Measurements from ENCODE around the gene LDAF1. TPM values are rescaled to one million over a fixed set of nuclear protein-coding genes. Genes with fewer than 3 reads are reported as not detected.

Gene LDAF1
- total RNA-seq, 3 donors from 2014 or later = 34.3 to 66.6 (median 37.5) TPM

- intact Hi-C loops (cut with DNase I, micrococcal nuclease) = no loop called here
- ATAC-seq (peak; percentile 49), DNase-seq (peak in 1 of 3 donors; percentile 52)
- H3K4me3 ChIP-seq = no peak overlapping the region
- no peaks in the 10 kb centered on the region for H3K36me3 ChIP-seq (ENCODE audit: low read depth)
- TF ChIP-seq CTCF (IDR thresholded peaks at IDR 0.05) = no peak
- H3K4me1 ChIP-seq (ENCODE audit: low read depth) = peaks cover 10% of the 10 kb centered on the region
- no peaks in the 10 kb centered on the region for H3K9me3 ChIP-seq
These were observed 65.3 kb downstream of the LDAF1 start for GRCh38 chr16:21223787-21224186.

- Histone ChIP-seq H3K36me3 (ENCODE audit: low read depth) (no peaks in the 10 kb centered on the region), H3K9me3 (no peaks in the 10 kb centered on the region), H3K4me3 (no peak overlapping the region), H3K4me1 (ENCODE audit: low read depth) (peaks cover 10% of the 10 kb centered on the region)
- no peak for TF ChIP-seq CTCF (IDR thresholded peaks at IDR 0.05)
- ATAC-seq (no peak), DNase-seq (no peak)
- intact Hi-C loops (cut with DNase I, micrococcal nuclease) = no loop called here
These were observed 66.3 kb downstream of the LDAF1 start for GRCh38 chr16:21224800-21225199.

- H3K4me3 ChIP-seq = no peak overlapping the region
- H3K36me3 ChIP-seq (ENCODE audit: low read depth) = no peaks in the 10 kb centered on the region
- H3K4me1 ChIP-seq (ENCODE audit: low read depth) = peaks cover 5% of the 10 kb centered on the region
- intact Hi-C loops (cut with DNase I, micrococcal nuclease) = no loop called here
- H3K9me3 ChIP-seq = no peaks in the 10 kb centered on the region
- TF ChIP-seq CTCF (IDR thresholded peaks at IDR 0.05) = no peak
- DNase-seq (no peak), ATAC-seq (no peak)
These were observed 68.3 kb downstream of the LDAF1 start for GRCh38 chr16:21226749-21227148.

DNA sequence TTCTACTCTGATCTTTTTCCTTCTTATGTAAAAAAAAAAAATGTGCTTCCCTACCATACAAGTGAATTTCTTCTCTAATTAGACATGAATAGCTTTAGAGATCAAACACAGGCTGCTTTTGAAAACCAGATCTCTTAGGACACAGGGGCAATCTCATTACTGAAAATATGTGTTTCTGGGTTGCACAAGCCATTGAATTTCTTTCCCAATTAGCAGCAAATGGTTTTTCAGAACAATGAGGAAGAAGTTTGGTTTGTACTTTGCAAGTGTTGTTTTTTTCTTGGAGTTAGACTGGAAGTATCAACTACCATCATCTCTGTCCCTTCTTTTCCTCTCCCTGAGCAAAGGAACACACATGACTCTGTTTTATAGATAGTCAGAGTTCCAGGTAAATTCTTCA is 69.4 kb downstream of the LDAF1 start:
- ATAC-seq (no peak), DNase-seq (no peak)
- Histone ChIP-seq H3K36me3 (ENCODE audit: low read depth) (no peaks in the 10 kb centered on the region), H3K9me3 (no peaks in the 10 kb centered on the region), H3K4me1 (ENCODE audit: low read depth) (peaks cover 3% of the 10 kb centered on the region), H3K4me3 (no peak overlapping the region)
- TF ChIP-seq CTCF (IDR thresholded peaks at IDR 0.05) = no peak
- intact Hi-C loops (cut with DNase I, micrococcal nuclease) = no loop called here

GRCh38 chr16:21228361-21228872 is 69.9 kb downstream of the LDAF1 start:
- ATAC-seq = no peak
- TF ChIP-seq CTCF (IDR thresholded peaks at IDR 0.05) = no peak
- no peak for DNase-seq
- no peaks in the 10 kb centered on the region for H3K9me3 ChIP-seq
- H3K4me1 ChIP-seq (ENCODE audit: low read depth) = no peaks in the 10 kb centered on the region
- H3K4me3 ChIP-seq = no peak overlapping the region
- intact Hi-C loops (cut with DNase I, micrococcal nuclease) = no loop called here
- no peaks in the 10 kb centered on the region for H3K36me3 ChIP-seq (ENCODE audit: low read depth)

Other genes with a start within 250 kb of the LDAF1 start
- gene DNAH3, start 7.8 kb upstream of the LDAF1 start, total RNA-seq = 1 to 10 TPM; 2.2 to 6.4 (median 2.9) TPM
- under 1 TPM in 1 of 3 donors, not detected in 2; 0.20 TPM for gene ZP2, start 52.9 kb downstream of the LDAF1 start, total RNA-seq
- gene ANKS4B, start 75.0 kb downstream of the LDAF1 start, total RNA-seq = 10 to 100 TPM; 20.9 to 55.3 (median 46.2) TPM
- 10 to 100 TPM in 1 of 3 donors, 1 to 10 TPM in 2; 5.6 to 14.1 (median 9.5) TPM for gene CRYM, start 119.6 kb downstream of the LDAF1 start, total RNA-seq